ENCODE data around the gene SLC35B2.
A peak's percentile ranks its signal among the peaks of the same experiment; 100 is the strongest.

Gene SLC35B2
- 14.0 to 31.1 reads per million in 2 donors for total RNA-seq

GRCh38 chr6:44257025-44257752, at the start of gene SLC35B2:
Gene SLC35B2, minus strand, starts transcription at chr6:44257528. Its CDS starts 118 bp downstream, at chr6:44257410.
- peak; percentile 57 for DNase-seq

DNA sequence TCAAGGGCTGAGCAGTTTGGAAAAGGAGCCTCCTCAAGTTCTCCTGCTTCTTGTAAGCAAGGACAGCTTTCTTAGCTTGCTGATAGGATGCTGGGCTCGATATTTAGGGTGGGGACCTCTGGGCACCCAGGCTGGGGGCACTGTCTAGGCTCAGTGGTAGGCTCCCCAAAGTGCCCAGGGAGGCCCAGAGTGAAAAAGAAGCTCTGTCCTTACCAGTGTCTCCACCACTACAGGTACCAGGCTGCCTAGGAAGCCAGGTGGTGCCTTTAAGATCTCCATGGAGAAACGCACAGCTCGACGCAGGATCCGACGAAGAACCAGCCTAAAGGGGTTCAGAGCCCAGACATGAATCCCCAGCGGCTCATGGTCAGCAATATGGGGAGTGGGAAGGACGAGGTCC, 49.4 kb upstream of the SLC35B2 start:
- DNase-seq = no peak

DNA sequence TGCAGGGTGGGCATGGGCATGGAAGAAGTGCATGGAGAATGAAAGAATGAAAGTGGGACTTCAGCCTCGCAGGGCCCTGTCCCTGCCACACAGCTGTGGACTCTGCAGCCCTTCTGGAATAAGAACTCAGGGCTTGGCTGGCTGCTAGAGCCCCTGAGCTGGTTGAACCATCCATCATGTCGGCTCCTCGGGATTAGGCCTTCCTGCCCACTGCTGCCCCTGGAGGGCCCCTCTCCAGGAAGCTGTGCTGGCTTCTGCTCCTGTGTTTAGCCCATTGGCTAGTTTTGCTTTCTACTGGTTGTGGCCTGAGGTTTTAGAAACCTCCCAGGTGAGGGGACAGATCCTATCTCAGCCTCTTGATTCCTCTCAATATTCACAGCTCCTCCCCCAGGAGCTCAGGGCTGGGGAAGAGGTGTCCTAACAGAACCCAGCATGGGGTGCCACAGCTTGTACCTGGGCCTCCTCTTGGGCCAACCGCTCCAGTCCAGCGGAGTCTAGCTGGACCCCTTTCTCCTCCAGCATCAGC, 47.9 kb upstream of the SLC35B2 start:
- no peak for DNase-seq

DNA sequence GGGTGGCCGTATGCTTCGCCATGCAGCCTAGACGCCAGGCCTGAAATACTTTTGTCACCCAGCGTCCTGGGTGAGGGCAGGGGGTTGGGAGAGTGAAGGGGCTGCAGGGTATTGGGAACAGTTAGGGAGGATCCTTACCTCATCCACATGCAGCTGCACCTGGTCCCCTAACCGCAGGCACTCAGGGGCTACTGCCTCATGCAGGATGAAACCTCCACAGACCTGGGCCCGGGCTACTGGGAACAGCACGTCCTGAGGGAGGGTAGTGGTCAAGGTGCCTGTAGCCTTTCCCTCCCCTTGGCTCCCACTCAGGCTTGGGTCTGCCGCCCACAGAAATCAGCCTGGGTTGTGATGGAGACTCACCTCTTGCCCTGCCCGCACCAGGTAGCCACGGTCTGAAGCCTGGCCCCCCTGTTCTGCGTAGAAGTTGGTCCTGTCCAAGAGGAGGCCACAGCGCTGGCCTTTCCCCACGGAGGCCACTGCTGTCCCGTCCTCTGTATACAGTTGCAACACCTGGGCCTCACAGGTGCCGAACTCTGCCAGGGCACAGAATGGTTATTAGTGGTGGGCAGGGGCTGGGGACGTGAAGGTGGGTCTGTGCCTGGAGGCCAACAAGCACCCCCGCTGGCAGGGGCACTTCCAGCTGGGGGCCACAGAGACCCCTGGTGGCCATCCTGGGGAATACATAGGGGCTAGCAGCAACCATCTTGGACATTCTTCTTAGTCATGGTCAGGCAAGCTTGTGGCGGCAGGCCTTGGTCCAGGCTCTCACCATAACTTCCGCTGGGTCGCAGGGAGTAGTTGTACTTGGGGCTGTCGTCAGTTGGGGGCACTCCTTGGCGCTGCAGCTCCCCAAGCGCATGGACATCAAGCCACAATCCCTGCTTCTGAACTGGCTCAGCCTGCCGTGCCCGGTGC, 47.2 kb upstream of the SLC35B2 start:
- peak; percentile 21 for DNase-seq

DNA sequence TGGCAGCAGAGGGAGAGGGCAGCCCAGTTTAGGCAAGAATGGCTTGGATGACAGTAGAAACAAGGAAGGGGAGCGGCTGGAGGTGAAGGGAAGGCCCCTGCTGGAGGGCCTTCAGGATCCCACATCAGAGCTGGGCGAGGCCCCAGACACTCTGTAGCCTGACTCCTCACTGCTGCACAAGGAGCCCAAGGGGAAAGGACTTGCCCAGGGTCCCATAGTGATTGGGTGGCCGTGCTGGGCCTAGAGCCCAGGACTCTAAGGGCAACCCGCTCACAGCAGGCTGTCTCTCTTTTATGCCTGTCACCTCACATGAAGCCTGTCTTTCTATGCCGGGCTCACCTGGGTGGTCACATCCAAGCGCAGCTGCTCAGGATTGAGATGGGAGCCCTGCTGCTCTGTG, 46.5 kb upstream of the SLC35B2 start:
- no peak for DNase-seq

DNA sequence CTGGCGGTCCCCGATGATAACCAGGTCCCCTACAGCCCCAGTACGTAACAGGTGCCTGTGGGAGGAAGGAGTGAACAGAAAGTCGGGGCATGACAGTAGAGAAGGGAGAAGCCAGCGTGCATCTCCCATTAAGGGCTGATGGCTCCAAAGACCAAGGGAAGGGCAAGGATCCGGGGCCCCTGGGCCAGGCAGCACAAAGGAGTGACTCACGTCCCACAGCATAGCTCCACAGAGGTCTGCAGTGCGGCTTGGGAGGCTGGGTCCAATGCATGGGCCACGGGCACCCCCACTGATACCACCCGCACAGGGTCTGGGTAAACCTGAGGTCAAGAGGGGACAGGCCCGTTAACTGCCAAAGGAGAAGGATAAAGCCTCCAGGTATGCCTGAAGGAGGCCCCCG, 45.5 kb upstream of the SLC35B2 start:
- no peak for DNase-seq

GRCh38 chr6:44301782-44302564, 44.6 kb upstream of the SLC35B2 start:
- DNase-seq = no peak

DNA sequence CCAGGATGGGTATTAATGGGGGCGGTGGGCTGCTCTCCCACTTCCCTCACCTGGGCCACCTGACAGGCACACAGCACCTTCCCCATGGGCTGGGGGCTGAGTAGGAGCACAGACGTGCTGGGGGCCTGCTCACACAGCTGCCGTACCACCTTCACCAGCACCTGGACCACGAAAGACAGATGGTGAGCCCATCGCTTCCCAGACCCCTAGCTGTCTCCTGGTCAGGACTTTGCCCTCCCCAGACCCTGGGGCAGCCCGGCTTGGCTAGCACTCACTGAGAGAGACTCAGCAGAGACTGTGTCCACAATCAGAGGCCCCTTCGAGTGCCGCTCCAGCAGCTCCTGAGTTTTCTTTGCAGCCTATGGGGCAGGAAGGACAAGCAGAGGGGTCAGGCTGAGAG, 43.8 kb upstream of the SLC35B2 start:
- DNase-seq = no peak

- no peak for DNase-seq
Observed at GRCh38 chr6:44300292-44300823, 43.0 kb upstream of the SLC35B2 start.

- DNase-seq = no peak
Observed at GRCh38 chr6:44298864-44299263, 41.5 kb upstream of the SLC35B2 start.

- DNase-seq = no peak
Observed at GRCh38 chr6:44298055-44298803, 40.9 kb upstream of the SLC35B2 start.

- DNase-seq = peak; percentile 30
Observed at GRCh38 chr6:44297063-44298038, 40.0 kb upstream of the SLC35B2 start.

GRCh38 chr6:44294832-44295791, 37.8 kb upstream of the SLC35B2 start:
- DNase-seq = no peak

DNA sequence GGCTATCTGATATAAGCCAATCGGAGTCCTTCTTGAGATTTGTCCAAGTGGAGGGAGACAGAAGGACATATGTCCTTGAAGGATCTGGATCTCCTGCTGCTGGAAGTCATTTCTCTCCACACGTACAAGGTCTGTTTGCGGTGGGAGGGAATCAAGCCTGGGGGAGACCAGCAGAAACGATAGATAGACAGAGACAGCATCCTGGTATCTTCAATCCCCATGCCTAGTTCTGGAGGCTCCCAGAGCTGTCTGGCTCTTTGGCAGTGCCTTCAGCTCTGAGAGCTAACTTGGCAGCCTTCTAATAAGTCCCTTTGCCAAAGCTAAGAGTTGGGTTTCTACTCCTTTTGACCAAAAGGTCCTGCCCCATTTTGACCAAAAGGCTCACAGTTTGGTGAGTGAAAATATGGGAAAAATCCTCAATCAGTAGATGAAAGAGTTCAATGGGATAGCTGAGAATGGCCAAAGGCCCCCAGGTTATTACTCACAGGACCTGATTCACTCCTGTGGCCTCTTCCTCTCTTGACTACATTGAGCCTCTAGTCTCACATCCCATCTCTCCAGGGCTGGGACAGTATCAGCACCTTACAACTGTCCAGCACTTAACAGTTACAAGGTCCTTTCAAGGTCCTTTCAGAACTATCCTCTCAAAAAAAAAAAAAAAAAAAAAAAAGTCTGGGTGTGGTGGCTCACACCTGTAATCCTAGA, 35.5 kb upstream of the SLC35B2 start:
- DNase-seq = no peak

DNA sequence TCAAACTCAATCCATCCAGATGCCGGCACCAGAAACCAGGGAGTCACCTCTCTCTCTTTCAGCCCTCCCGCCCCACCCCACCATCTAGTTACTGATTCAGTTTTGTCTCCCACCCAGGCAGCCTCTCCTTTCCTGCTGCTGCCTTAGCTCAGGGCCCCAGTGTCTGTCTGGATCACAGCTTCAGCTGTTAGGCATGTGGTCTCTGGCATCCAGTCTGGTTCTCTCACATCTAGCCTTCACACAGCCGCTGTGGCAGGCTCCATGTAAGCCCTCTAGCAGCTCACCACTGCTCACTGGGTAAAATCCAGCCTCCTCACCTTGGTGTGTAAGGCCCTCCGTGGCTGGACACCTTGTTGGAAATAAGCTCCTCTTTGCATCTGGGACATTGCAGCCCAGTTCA, 34.5 kb upstream of the SLC35B2 start:
- no peak for DNase-seq

GRCh38 chr6:44289726-44290260, 32.5 kb upstream of the SLC35B2 start:
- no peak for DNase-seq

- no peak for DNase-seq
Observed at GRCh38 chr6:44286747-44287146, 29.4 kb upstream of the SLC35B2 start.

DNA sequence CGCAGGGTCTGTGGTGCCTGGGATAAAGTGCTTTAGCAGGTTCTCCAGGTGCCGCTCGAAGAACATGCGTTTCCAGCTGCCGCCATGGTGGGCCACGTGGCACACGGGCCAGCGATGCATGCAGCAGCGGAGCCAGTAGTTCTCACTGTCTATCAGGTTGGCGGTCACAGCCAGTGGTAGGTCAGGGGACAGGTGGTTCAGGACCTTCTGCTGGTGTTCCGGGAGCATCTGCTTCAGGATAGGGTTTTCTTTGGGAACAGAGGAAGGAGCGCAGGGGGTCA, 28.9 kb upstream of the SLC35B2 start:
- no peak for DNase-seq
